K562 (cell line): ENCODE data around the gene CALM1. TPM values are rescaled to one million over a fixed set of nuclear protein-coding genes. Genes with fewer than 3 reads are reported as not detected.

ENCODE experiments used
- ADNP ChIP-seq: fragments of 200-800 bp; sonication (Bioruptor generic); IDR thresholded peaks from 2 replicates; pipeline ENCODE4 v1.6.1; 2016; ENCODE audit warnings: missing genetic modification characterization, missing compliant biosample characterization
- CTBP1 ChIP-seq: fragments of 450-650 bp; IDR thresholded peaks from 2 replicates; pipeline ENCODE4 v1.6.1; 2016; ENCODE audit warnings: borderline replicate concordance
- FUS ChIP-seq: fragments of 200-400 bp; formaldehyde crosslinking; optimal IDR thresholded peaks from 2 replicates; pipeline ENCODE3; 2017; ENCODE audit warnings: low read depth, low read length
- MAFF ChIP-seq: IDR thresholded peaks from 2 replicates; pipeline ENCODE4 v1.6.1; 2012; ENCODE audit warnings: low read length, improper control_type of control experiment
- MCM7 ChIP-seq, 2 experiments: fragments of 450-650 bp; IDR thresholded peaks; 2 replicates each; pipeline ENCODE4 v1.6.1; 2016 to 2018
- MYNN ChIP-seq, 2 experiments: sonication (generic); formaldehyde crosslinking in 1 of 2; IDR thresholded peaks; 2 replicates each; pipeline versions ENCODE4 v1.5.0 to v1.6.1; 2016 to 2020; ENCODE audit warnings: antibody characterized with exemption in 1 of 2, missing genetic modification reagents in 1 of 2
- NFXL1 ChIP-seq: fragments of 450-650 bp; formaldehyde crosslinking; IDR thresholded peaks from 2 replicates; pipeline ENCODE4 v1.4.0; 2021; ENCODE audit warnings: mild to moderate bottlenecking
- SIRT6 ChIP-seq: IDR thresholded peaks from one replicate; pipeline ENCODE4 v1.6.1; 2012; ENCODE audit warnings: low read depth, mild to moderate bottlenecking, control low read depth, inconsistent platforms, low read length, moderate library complexity
- SLC30A9 ChIP-seq: fragments of 250-450 bp; sonication (Bioruptor Pico); IDR thresholded peaks from 2 replicates; pipeline ENCODE4 v1.8.0; 2022; ENCODE audit warnings: mild to moderate bottlenecking, moderate library complexity
- SMAD1 ChIP-seq: fragments of 150-350 bp; IDR thresholded peaks from 2 replicates; pipeline ENCODE4 v1.6.1; 2014; ENCODE audit warnings: low read length, low read depth; ENCODE audit not compliant: partially characterized antibody
- SMAD2 ChIP-seq: fragments of 150-350 bp; IDR thresholded peaks from 2 replicates; pipeline ENCODE4 v1.6.1; 2014; ENCODE audit warnings: low read depth, mild to moderate bottlenecking, low read length
- TAF15 ChIP-seq: fragments of 200-400 bp; formaldehyde crosslinking; IDR thresholded peaks from 2 replicates; pipeline ENCODE4 v1.6.1; 2017; ENCODE audit warnings: mild to moderate bottlenecking, low read depth, low read length, moderate library complexity
- TSC22D4 ChIP-seq: fragments of 450-650 bp; IDR thresholded peaks from 2 replicates; pipeline ENCODE4 v1.6.1; 2016; ENCODE audit warnings: missing genetic modification characterization, missing biosample characterization, control low read depth
- ZBTB1 ChIP-seq: sonication (generic); formaldehyde crosslinking; IDR thresholded peaks from 2 replicates; pipeline ENCODE4 v1.8.1; 2023; ENCODE audit warnings: missing genetic modification reagents, low read depth, mild to moderate bottlenecking, borderline replicate concordance
- ZNF212 ChIP-seq: fragments of 450-650 bp; formaldehyde crosslinking; IDR thresholded peaks from 2 replicates; pipeline ENCODE4 v1.4.0; 2020; ENCODE audit warnings: mild to moderate bottlenecking
- ZNF445 ChIP-seq: fragments of 250-450 bp; sonication (Bioruptor Pico); IDR thresholded peaks from 2 replicates; pipeline ENCODE4 v1.4.0; 2020; ENCODE audit warnings: low read depth, mild to moderate bottlenecking, moderate library complexity
- polyA plus RNA-seq, 8 experiments: library from polyadenylated mRNA; depleted of rRNA in 4 of 8; stranded (reverse) in 5 of 8; unstranded in 3 of 8; fragments of >200 nt; fragmentation: Nextera tagmentation in 2 of 8; fragmentation: Illumina TruSeq in 1 of 8; extraction: Ambion mirVana in 2 of 8; extraction: Trizol in 1 of 8; gene quantifications; 2 replicates each; pipeline versions ENCODE4 v1.2.1 to v1.2.3, GENCODE V29; 2011 to 2014; ENCODE audit warnings: inconsistent platforms in 1 of 8, missing spikeins in 1 of 8
- total RNA-seq, 7 experiments: library from RNA; depleted of rRNA in 6 of 7; stranded (reverse); fragments of >200 nt in 6 of 7; fragmentation: Illumina TruSeq in 2 of 7; extraction: Trizol in 2 of 7; gene quantifications; 2 replicates each; pipeline versions ENCODE4 v1.2.1 to v1.2.3, GENCODE V29; 2011 to 2021; ENCODE audit warnings: low replicate concordance in 1 of 7
- TF ChIP-seq, protein P1 (sequence below), 2 experiments: fragments of 450-650 bp; IDR thresholded peaks; 2 replicates each; pipeline ENCODE4 v1.6.1; 2016
- TF ChIP-seq, protein P2 (sequence below), 2 experiments: fragments of 450-650 bp in 1 of 2; IDR thresholded peaks; 2 replicates each; pipeline ENCODE4 v1.6.1; 2011 to 2017; ENCODE audit warnings: low read depth in 2 of 2, antibody characterized with exemption in 1 of 2, borderline replicate concordance in 1 of 2, low read length in 1 of 2, mild to moderate bottlenecking in 1 of 2, mixed read lengths in 1 of 2; ENCODE audit not compliant: control insufficient read depth in 1 of 2
- TF ChIP-seq, protein P3 (sequence below): fragments of 250-450 bp; sonication (Bioruptor Pico); IDR thresholded peaks from 2 replicates; pipeline ENCODE4 v1.8.0; 2022; ENCODE audit warnings: moderate library complexity, mild to moderate bottlenecking, inconsistent platforms
- TF ChIP-seq, protein P4 (sequence below): fragments of 450-650 bp; IDR thresholded peaks from 2 replicates; pipeline ENCODE4 v1.6.1; 2017; ENCODE audit warnings: antibody characterized with exemption, mild to moderate bottlenecking

CALM1 gene
- total and polyA plus RNA-seq, 9 of the 15 experiments (the other 6 are each of a cell fraction or from before 2014, with no cell fraction given) = 48.0 to 269 (median 158) TPM

DNA sequence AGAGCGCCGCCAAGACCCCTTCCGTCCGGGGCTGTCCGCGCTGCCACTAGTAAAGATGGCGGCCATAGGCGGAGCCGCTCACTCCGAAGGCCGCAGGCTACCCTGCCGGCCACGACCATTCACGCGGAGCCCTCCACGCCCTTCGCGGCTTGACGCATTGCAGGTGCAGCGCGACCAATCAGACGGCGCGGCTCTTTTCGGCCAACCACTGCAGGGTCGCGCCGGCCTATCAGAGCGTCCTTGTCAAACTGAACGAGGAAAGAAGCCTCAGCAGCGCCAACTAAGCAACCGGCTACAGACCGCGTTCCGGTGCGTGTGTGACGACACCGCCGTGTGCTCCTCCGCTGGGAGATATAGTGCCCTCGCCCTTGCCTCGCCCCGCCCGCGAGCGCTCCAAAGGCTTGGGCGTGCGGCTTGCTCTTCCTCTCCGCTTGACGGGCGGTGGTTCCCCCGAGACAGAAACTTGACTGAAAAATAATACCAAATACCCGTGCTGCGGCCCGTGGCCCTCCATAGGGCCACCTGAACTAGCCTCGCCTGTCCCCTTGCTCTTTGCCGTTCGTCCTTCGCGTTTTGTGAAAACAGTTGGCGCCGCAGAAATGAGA, 13.6 kb upstream of the CALM1 start (continued):
- TF ChIP-seq, protein P1, sequence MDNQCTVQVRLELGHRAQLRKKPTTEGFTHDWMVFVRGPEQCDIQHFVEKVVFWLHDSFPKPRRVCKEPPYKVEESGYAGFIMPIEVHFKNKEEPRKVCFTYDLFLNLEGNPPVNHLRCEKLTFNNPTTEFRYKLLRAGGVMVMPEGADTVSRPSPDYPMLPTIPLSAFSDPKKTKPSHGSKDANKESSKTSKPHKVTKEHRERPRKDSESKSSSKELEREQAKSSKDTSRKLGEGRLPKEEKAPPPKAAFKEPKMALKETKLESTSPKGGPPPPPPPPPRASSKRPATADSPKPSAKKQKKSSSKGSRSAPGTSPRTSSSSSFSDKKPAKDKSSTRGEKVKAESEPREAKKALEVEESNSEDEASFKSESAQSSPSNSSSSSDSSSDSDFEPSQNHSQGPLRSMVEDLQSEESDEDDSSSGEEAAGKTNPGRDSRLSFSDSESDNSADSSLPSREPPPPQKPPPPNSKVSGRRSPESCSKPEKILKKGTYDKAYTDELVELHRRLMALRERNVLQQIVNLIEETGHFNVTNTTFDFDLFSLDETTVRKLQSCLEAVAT (IDR thresholded peaks at IDR 0.05) = peak in 1 of 2 experiments; percentile 18; a peak in 1 of 4 replicates
- TF ChIP-seq ZNF212 (CRISPR knock-in tag) (no peak), TSC22D4 (tag) (no peak), MAFF (no peak), CTBP1 (peak; percentile 86; the same call in 1 of the 2 replicates), MYNN (IDR thresholded peaks at IDR 0.05) (no peak), MYNN (CRISPR knock-in tag; IDR thresholded peaks at IDR 0.05) (no peak), SMAD1 (no peak), MCM7 (IDR thresholded peaks at IDR 0.05) (no peak), ZNF445 (CRISPR knock-in tag) (no peak), NFXL1 (CRISPR knock-in tag) (no peak), TAF15 (no peak), SIRT6 (no peak), ADNP (tag) (no peak), FUS (no peak), SMAD2 (no peak), ZBTB1 (CRISPR knock-in tag) (peak; percentile 40; the same call in 1 of the 2 replicates), SLC30A9 (CRISPR knock-in tag) (no peak)
- TF ChIP-seq, protein P2, sequence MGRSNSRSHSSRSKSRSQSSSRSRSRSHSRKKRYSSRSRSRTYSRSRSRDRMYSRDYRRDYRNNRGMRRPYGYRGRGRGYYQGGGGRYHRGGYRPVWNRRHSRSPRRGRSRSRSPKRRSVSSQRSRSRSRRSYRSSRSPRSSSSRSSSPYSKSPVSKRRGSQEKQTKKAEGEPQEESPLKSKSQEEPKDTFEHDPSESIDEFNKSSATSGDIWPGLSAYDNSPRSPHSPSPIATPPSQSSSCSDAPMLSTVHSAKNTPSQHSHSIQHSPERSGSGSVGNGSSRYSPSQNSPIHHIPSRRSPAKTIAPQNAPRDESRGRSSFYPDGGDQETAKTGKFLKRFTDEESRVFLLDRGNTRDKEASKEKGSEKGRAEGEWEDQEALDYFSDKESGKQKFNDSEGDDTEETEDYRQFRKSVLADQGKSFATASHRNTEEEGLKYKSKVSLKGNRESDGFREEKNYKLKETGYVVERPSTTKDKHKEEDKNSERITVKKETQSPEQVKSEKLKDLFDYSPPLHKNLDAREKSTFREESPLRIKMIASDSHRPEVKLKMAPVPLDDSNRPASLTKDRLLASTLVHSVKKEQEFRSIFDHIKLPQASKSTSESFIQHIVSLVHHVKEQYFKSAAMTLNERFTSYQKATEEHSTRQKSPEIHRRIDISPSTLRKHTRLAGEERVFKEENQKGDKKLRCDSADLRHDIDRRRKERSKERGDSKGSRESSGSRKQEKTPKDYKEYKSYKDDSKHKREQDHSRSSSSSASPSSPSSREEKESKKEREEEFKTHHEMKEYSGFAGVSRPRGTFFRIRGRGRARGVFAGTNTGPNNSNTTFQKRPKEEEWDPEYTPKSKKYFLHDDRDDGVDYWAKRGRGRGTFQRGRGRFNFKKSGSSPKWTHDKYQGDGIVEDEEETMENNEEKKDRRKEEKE (IDR thresholded peaks at IDR 0.05; ENCODE audit: borderline replicate concordance in 1 of 2, control insufficient read depth in 1 of 2, low read depth in 2 of 2, low read length in 1 of 2) = no peak
- TF ChIP-seq, protein P3, sequence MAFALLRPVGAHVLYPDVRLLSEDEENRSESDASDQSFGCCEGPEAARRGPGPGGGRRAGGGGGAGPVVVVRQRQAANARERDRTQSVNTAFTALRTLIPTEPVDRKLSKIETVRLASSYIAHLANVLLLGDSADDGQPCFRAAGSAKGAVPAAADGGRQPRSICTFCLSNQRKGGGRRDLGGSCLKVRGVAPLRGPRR (CRISPR knock-in tag) = no peak
- TF ChIP-seq, protein P4, sequence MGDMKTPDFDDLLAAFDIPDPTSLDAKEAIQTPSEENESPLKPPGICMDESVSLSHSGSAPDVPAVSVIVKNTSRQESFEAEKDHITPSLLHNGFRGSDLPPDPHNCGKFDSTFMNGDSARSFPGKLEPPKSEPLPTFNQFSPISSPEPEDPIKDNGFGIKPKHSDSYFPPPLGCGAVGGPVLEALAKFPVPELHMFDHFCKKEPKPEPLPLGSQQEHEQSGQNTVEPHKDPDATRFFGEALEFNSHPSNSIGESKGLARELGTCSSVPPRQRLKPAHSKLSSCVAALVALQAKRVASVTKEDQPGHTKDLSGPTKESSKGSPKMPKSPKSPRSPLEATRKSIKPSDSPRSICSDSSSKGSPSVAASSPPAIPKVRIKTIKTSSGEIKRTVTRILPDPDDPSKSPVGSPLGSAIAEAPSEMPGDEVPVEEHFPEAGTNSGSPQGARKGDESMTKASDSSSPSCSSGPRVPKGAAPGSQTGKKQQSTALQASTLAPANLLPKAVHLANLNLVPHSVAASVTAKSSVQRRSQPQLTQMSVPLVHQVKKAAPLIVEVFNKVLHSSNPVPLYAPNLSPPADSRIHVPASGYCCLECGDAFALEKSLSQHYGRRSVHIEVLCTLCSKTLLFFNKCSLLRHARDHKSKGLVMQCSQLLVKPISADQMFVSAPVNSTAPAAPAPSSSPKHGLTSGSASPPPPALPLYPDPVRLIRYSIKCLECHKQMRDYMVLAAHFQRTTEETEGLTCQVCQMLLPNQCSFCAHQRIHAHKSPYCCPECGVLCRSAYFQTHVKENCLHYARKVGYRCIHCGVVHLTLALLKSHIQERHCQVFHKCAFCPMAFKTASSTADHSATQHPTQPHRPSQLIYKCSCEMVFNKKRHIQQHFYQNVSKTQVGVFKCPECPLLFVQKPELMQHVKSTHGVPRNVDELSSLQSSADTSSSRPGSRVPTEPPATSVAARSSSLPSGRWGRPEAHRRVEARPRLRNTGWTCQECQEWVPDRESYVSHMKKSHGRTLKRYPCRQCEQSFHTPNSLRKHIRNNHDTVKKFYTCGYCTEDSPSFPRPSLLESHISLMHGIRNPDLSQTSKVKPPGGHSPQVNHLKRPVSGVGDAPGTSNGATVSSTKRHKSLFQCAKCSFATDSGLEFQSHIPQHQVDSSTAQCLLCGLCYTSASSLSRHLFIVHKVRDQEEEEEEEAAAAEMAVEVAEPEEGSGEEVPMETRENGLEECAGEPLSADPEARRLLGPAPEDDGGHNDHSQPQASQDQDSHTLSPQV = 0 out of 2 replicates have a peak, but pooled peaks have one; percentile 49
